SK-N-MC (cell line): ENCODE measurements around the gene ME2.
"Not testable (repeated sequence)": the region's sequence is repeated elsewhere in the genome, so short reads cannot be mapped to it uniquely, and the experiment has no call there.

Source experiments
- DNase-seq: peaks from one replicate; pipeline ENCODE4 v3.0.0-alpha.2; 2011; ENCODE audit warnings: low read depth, low spot score
- H3K27ac ChIP-seq: fragments of 200-600 bp; sonication (generic); 2 replicates; pipeline ENCODE4 v1.5.1; 2016; ENCODE audit warnings: mixed run types
- H3K36me3 ChIP-seq: fragments of 200-600 bp; sonication (generic); 2 replicates; pipeline ENCODE4 v1.6.1; 2017; ENCODE audit warnings: antibody characterized with exemption, low read length, mixed read lengths; ENCODE audit not compliant: insufficient read depth
- H3K4me3 ChIP-seq: fragments of 200-600 bp; sonication (generic); 2 replicates; pipeline ENCODE4 v1.5.1; 2016
- H3K9ac ChIP-seq: fragments of 200-600 bp; sonication (generic); 2 replicates; pipeline ENCODE4 v1.8.0; 2017; ENCODE audit warnings: mixed run types, mixed read lengths; ENCODE audit not compliant: insufficient read length
- H3K9me3 ChIP-seq: fragments of 200-600 bp; sonication (generic); 2 replicates; pipeline ENCODE4 v1.6.1; 2017; ENCODE audit warnings: low read depth, mild to moderate bottlenecking, antibody characterized with exemption, low read length, moderate library complexity, mixed read lengths
- EZH2 ChIP-seq: fragments of 200-600 bp; sonication (generic); IDR thresholded peaks from one replicate; pipeline ENCODE4 v1.6.1; 2017; ENCODE audit warnings: antibody characterized with exemption
- FOXP2 ChIP-seq: optimal IDR thresholded peaks from 2 replicates; pipeline ENCODE3; 2011; ENCODE audit warnings: mild to moderate bottlenecking, moderate library complexity; ENCODE audit not compliant: insufficient read depth; ENCODE audit errors: extremely low read length, control extremely low read depth
- POLR2AphosphoS5 ChIP-seq: IDR thresholded peaks from 2 replicates; pipeline ENCODE4 v1.6.1; 2012; ENCODE audit warnings: mild to moderate bottlenecking, low read depth, low read length, borderline replicate concordance

ME2 gene

GRCh38 chr18:50944245-50944932 is 65.5 kb downstream of the ME2 start:
- H3K27ac ChIP-seq = no peak overlapping the region

GRCh38 chr18:50945918-50946317 is 67.0 kb downstream of the ME2 start:
- DNase-seq, H3K36me3 ChIP-seq, H3K27ac ChIP-seq, H3K9me3 ChIP-seq, H3K4me3 ChIP-seq, H3K9ac ChIP-seq: not testable (repeated sequence)

More at GRCh38 chr18:50944245-50944932, 65.5 kb downstream of the ME2 start:
- Histone ChIP-seq H3K4me3 (no peak overlapping the region), H3K36me3 (0 out of 2 replicates have a peak, but pooled peaks cover 4% of the 10 kb centered on the region), H3K9ac (no peak overlapping the region), H3K9me3 (no peaks in the 10 kb centered on the region)
- TF ChIP-seq EZH2 (no peak), POLR2AphosphoS5 (no peak), FOXP2 (no peak)
- DNase-seq = no peak

DNA sequence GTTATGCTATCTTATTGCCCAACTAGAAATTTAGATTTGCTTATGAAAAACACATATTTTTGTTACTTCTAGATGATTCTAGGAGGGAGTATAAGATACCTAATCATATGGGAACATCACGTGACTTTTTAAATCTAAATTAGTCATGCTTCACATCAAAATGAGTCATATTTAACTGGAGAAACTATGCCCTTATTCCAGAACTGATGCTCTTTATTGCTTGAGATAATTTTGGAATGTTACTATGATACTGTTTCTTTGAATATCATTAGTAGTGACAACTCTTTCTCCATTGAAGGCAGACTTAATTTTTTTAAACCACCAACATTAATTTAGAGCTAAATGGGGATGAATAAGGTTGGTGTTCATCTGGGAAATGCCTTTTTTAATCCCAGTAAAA is 69.0 kb downstream of the ME2 start:
- no peak for DNase-seq
- H3K4me3 ChIP-seq = no peak overlapping the region
- H3K9me3 ChIP-seq = no peaks in the 10 kb centered on the region
- TF ChIP-seq EZH2 = no peak
- no peak for TF ChIP-seq FOXP2
- TF ChIP-seq POLR2AphosphoS5 = no peak
- no peak overlapping the region for H3K9ac ChIP-seq
- no peaks in the 10 kb centered on the region for H3K36me3 ChIP-seq
- no peak overlapping the region for H3K27ac ChIP-seq

GRCh38 chr18:50949185-50949584 is 70.3 kb downstream of the ME2 start:
- DNase-seq = no peak
- Histone ChIP-seq H3K9ac (no peak overlapping the region), H3K9me3 (no peaks in the 10 kb centered on the region), H3K36me3 (no peaks in the 10 kb centered on the region), H3K27ac (no peak overlapping the region), H3K4me3 (no peak overlapping the region)
- TF ChIP-seq POLR2AphosphoS5 (no peak), EZH2 (no peak), FOXP2 (no peak)

DNA sequence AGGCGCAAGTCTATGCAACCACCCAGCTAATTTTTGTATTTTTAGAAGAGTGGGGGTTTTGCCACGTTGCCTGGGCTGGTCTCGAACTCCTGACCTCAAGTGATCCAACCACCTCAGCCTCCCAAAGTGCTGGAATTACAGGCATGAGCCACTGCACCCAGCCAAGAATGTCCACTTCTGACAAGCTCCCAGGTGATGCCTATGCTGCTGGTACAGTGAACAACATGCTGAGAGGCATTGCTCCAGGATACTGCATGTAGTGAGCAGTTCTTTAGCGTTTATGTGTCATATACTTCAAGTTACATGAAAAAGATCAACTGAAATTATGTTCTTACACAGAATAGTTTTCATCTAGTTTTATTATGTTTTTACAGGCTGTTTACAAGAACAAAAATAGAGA is 71.7 kb downstream of the ME2 start:
- Histone ChIP-seq H3K9me3 (no peaks in the 10 kb centered on the region), H3K36me3 (no peaks in the 10 kb centered on the region), H3K9ac (no peak overlapping the region), H3K4me3 (no peak overlapping the region), H3K27ac (no peak overlapping the region)
- no peak for DNase-seq
- TF ChIP-seq FOXP2 = no peak
- TF ChIP-seq POLR2AphosphoS5 = no peak
- no peak for TF ChIP-seq EZH2

DNA sequence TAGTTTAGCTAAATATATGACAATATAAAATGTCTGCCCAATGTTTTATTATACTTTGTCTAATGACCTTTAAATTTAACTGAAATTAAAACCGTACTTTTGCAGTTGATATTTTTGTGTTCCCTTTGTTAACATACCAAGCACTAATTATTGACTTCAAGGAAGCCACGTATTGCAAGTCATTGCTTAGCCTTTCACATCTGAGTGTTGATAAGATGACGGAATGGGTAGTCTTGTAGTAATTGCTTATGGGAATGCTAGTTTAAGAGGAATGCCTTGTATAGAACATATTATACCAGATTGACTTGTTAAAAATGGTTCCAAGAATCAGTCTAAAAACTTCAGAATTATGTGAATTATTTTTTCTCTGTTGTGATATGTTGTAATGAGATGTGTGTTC is 74.9 kb downstream of the ME2 start:
- TF ChIP-seq EZH2 (no peak), POLR2AphosphoS5 (no peak), FOXP2 (no peak)
- no peak for DNase-seq
- H3K27ac ChIP-seq = no peak overlapping the region
- no peak overlapping the region for H3K9ac ChIP-seq
- H3K9me3 ChIP-seq = no peaks in the 10 kb centered on the region
- no peak overlapping the region for H3K4me3 ChIP-seq
- no peaks in the 10 kb centered on the region for H3K36me3 ChIP-seq

DNA sequence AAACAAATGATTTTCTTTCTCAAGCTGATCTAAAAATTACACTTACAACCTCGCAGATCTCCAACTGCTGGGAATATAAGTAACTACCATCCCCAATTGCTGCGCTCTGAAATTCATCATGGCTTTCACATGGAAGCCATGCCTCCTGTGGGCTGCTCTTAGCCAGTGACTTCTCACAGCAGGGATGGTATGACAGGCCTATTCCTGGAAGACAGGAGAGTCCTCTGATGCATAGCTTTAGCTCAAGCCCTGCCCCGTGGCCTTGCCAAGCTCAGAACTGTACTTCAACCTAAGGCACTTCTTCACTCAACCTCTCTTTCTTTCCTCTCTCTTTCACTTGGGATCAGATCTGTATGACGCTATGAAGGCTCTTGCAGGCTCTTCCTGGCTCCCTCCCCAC is 76.3 kb downstream of the ME2 start:
- H3K9ac ChIP-seq = no peak overlapping the region
- H3K36me3 ChIP-seq = no peaks in the 10 kb centered on the region
- DNase-seq = no peak
- H3K27ac ChIP-seq = no peak overlapping the region
- no peaks in the 10 kb centered on the region for H3K9me3 ChIP-seq
- TF ChIP-seq FOXP2 = no peak
- no peak for TF ChIP-seq POLR2AphosphoS5
- no peak for TF ChIP-seq EZH2
- no peak overlapping the region for H3K4me3 ChIP-seq

- DNase-seq = no peak
- no peaks in the 10 kb centered on the region for H3K9me3 ChIP-seq
- H3K36me3 ChIP-seq = no peaks in the 10 kb centered on the region
- H3K4me3 ChIP-seq = no peak overlapping the region
- no peak overlapping the region for H3K9ac ChIP-seq
- H3K27ac ChIP-seq = no peak overlapping the region
- TF ChIP-seq FOXP2 = no peak
- TF ChIP-seq EZH2 = no peak
- no peak for TF ChIP-seq POLR2AphosphoS5
Measured at GRCh38 chr18:50956116-50956515, 77.2 kb downstream of the ME2 start.

DNA sequence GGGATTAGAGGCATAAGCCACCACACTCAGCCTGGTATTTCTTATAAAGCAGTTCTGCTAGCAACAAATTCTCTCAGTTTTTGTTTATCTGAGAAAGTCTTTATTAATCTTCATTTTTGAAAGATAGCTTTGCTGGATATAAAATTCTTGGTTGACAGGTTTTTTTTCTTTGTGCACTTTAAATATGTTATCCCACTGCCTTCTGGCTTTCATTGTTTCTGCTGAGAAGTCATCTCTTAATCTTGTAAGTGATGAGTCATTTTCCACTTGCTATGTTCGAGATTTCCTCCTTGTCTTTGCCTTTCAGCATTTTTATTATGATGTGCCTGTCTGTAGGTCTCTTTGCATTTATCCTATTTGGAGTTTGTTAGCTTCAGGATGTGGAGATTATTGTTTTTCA is 83.1 kb downstream of the ME2 start:
- no peaks in the 10 kb centered on the region for H3K36me3 ChIP-seq
- H3K27ac ChIP-seq = no peak overlapping the region
- no peak overlapping the region for H3K4me3 ChIP-seq
- 0 out of 2 replicates have a peak, but pooled peaks cover 5% of the 10 kb centered on the region for H3K9me3 ChIP-seq
- DNase-seq = no peak
- H3K9ac ChIP-seq = no peak overlapping the region
- TF ChIP-seq EZH2 = no peak
- TF ChIP-seq FOXP2 = no peak
- TF ChIP-seq POLR2AphosphoS5 = no peak
